ENCODE data around the gene CCDC57. TPM values are rescaled to one million over a fixed set of nuclear protein-coding genes. Genes with fewer than 3 reads are reported as not detected.

Gene CCDC57
- total and polyA plus RNA-seq, 2 experiments from 2014 or later: 15.7 to 29.8 TPM

- Histone ChIP-seq H3K4me3 (peak overlapping the region; percentile 90), H3K27me3 (no peaks in the 10 kb centered on the region), H3K27ac (no peak overlapping the region), H3K4me1 (ENCODE audit: insufficient read depth) (peaks cover 17% of the 10 kb centered on the region), H3K4me2 (peak overlapping the region; percentile 99), H2AFZ (no peak overlapping the region), H3K9me2 (replicated peaks; ENCODE audit: insufficient read depth) (no peaks in the 10 kb centered on the region), H4K20me1 (ENCODE audit: insufficient read depth, poor library complexity, severe bottlenecking) (peaks cover 3% of the 10 kb centered on the region), H3K36me3 (replicated peaks; ENCODE audit: insufficient read depth, low read depth) (no peaks in the 10 kb centered on the region), H3K9me3 (ENCODE audit: low read depth) (no peaks in the 10 kb centered on the region), H3K79me2 (peaks cover 28% of the 10 kb centered on the region)
- DNase-seq (ENCODE audit: low spot score): no peak
- TF ChIP-seq EZH2phosphoT487 (IDR thresholded peaks at IDR 0.05; ENCODE audit: low read depth, severe bottlenecking, unreplicated experiment) (no peak), EZH2 (IDR thresholded peaks at IDR 0.05; ENCODE audit: borderline replicate concordance) (no peak)
- TF ChIP-seq, protein P1, sequence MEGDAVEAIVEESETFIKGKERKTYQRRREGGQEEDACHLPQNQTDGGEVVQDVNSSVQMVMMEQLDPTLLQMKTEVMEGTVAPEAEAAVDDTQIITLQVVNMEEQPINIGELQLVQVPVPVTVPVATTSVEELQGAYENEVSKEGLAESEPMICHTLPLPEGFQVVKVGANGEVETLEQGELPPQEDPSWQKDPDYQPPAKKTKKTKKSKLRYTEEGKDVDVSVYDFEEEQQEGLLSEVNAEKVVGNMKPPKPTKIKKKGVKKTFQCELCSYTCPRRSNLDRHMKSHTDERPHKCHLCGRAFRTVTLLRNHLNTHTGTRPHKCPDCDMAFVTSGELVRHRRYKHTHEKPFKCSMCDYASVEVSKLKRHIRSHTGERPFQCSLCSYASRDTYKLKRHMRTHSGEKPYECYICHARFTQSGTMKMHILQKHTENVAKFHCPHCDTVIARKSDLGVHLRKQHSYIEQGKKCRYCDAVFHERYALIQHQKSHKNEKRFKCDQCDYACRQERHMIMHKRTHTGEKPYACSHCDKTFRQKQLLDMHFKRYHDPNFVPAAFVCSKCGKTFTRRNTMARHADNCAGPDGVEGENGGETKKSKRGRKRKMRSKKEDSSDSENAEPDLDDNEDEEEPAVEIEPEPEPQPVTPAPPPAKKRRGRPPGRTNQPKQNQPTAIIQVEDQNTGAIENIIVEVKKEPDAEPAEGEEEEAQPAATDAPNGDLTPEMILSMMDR (IDR thresholded peaks at IDR 0.05; ENCODE audit: poor library complexity): no peak
- 38% methylated on average over 18 of the region's 19 CpGs for WGBS (ENCODE audit: low lambda C conversion rate, missing lambda C conversion rate)
Measured at GRCh38 chr17:82052638-82053059, 160.0 kb downstream of the CCDC57 start.

DNA sequence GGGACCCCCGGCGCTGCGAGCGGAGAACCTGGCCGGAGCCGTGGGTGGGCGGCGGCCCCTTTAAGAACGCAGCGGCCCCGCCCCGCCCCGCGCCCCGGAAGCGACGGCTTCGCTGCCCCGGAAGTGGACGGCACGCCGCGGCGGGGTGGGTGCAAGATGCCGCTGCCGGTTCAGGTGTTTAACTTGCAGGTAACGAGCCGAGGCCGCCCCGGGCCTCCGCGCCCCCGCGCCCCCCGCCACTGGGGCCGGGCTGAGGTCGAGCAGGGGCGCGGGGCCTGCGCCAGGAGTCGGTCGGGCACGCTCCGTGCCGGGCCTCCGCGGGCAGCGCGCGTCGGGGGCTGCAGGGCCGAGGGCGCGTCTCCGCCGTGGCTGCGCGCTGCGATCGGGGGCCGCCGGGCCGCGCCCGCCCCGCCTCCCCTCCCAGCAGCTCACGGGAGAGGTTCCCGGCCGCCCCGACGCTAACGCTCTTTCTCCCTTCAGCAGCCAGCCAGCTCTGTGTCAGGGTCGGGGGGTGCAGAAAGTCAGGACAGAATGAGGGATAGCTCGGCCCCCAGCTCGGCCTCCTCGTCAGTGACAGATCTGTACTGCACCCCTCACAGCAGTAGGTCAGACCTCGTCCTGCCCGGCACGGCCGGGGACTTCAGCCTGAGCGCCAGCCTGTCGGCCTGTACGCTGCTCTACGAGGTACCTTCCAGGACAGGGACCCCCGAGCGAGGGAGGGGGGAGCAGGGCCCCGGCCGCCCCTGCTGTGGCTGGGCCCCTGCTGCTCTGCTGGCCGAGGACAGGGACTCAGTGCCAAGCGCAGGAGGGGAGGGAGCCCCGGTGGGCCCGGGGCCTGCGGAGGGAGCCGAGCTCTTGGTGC, 160.6 kb downstream of the CCDC57 start, which contains the start of the genes GPS1 and RFNG:
Gene GPS1 (plus strand): TSS at position 123 of the 862 bp plus-strand sequence. CDS start 34 bp downstream, at position 157.
Gene RFNG (minus strand): TSS at position 36 of the 862 bp plus-strand sequence. CDS start 45 bp downstream, outside the sequence.
- no peaks in the 10 kb centered on the region for H3K36me3 ChIP-seq (replicated peaks; ENCODE audit: insufficient read depth, low read depth)
- H3K9me2 ChIP-seq (replicated peaks; ENCODE audit: insufficient read depth): no peaks in the 10 kb centered on the region
- H3K27me3 ChIP-seq: no peaks in the 10 kb centered on the region
- H3K27ac ChIP-seq: peak within 1 kb of the TSS; percentile 67
- peaks cover 17% of the 10 kb centered on the region for H3K4me1 ChIP-seq (ENCODE audit: insufficient read depth)
- H4K20me1 ChIP-seq (ENCODE audit: insufficient read depth, poor library complexity, severe bottlenecking): peaks cover 3% of the 10 kb centered on the region
- WGBS (ENCODE audit: low lambda C conversion rate, missing lambda C conversion rate): 3% methylated on average over 34 of the region's 94 CpGs
- peak; percentile 90 for DNase-seq (ENCODE audit: low spot score)
- peak within 1 kb of the TSS; percentile 90 for H3K4me3 ChIP-seq
- H2AFZ ChIP-seq: peak within 1 kb of the TSS; percentile 45
- H3K4me2 ChIP-seq: peak within 1 kb of the TSS; percentile 99
- peaks cover 28% of the 10 kb centered on the region for H3K79me2 ChIP-seq
- no peaks in the 10 kb centered on the region for H3K9me3 ChIP-seq (ENCODE audit: low read depth)
- TF ChIP-seq EZH2phosphoT487 (IDR thresholded peaks at IDR 0.05; ENCODE audit: low read depth, severe bottlenecking, unreplicated experiment): no peak
- TF ChIP-seq EZH2 (IDR thresholded peaks at IDR 0.05; ENCODE audit: borderline replicate concordance): no peak

Small RNA genes lying within 50 kb of the gene (microRNA-seq; reads per million reads assigned to microRNA genes)
- 2.7 reads per million for gene MIR6787

Other genes starting within 250 kb of the CCDC57 start
- gene ASPSCR1, start 235.2 kb downstream of the CCDC57 start, total RNA-seq: 27.5 and 28.4 TPM in 2 replicates
- 45.9 and 56.8 TPM in 2 replicates for gene ASPSCR1, start 235.2 kb downstream of the CCDC57 start, polyA plus RNA-seq
- gene CENPX, start 190.0 kb downstream of the CCDC57 start, total RNA-seq: 58.2 and 64.5 TPM in 2 replicates
- gene CENPX, start 190.0 kb downstream of the CCDC57 start, polyA plus RNA-seq: 83.2 and 84.3 TPM in 2 replicates
- 12.8 and 15.5 TPM in 2 replicates for gene LRRC45, start 189.5 kb downstream of the CCDC57 start, total RNA-seq
- 14.7 and 17.2 TPM in 2 replicates for gene LRRC45, start 189.5 kb downstream of the CCDC57 start, polyA plus RNA-seq
- 11.8 and 13.7 TPM in 2 replicates for gene RAC3, start 181.2 kb downstream of the CCDC57 start, total RNA-seq
- gene RAC3, start 181.2 kb downstream of the CCDC57 start, polyA plus RNA-seq: 5.2 and 5.5 TPM in 2 replicates
- 118 and 125 TPM in 2 replicates for gene DCXR, start 175.1 kb downstream of the CCDC57 start, total RNA-seq
- 185 and 207 TPM in 2 replicates for gene DCXR, start 175.1 kb downstream of the CCDC57 start, polyA plus RNA-seq
- 39.6 and 43.2 TPM in 2 replicates for gene RFNG, start 161.0 kb downstream of the CCDC57 start, total RNA-seq
- gene RFNG, start 161.0 kb downstream of the CCDC57 start, polyA plus RNA-seq: 109 and 118 TPM in 2 replicates
- gene GPS1, start 160.9 kb downstream of the CCDC57 start, total RNA-seq: 101 and 124 TPM in 2 replicates
- 160 and 167 TPM in 2 replicates for gene GPS1, start 160.9 kb downstream of the CCDC57 start, polyA plus RNA-seq
- gene DUS1L, start 147.0 kb downstream of the CCDC57 start, total RNA-seq: 71.5 and 71.9 TPM in 2 replicates
- 160 and 202 TPM in 2 replicates for gene DUS1L, start 147.0 kb downstream of the CCDC57 start, polyA plus RNA-seq
- gene FASN, start 114.6 kb downstream of the CCDC57 start, total RNA-seq: 67.2 and 118 TPM in 2 replicates
- 71.5 and 77.6 TPM in 2 replicates for gene FASN, start 114.6 kb downstream of the CCDC57 start, polyA plus RNA-seq
- gene SLC16A3, start 16.2 kb upstream of the CCDC57 start, total RNA-seq: 240 and 290 TPM in 2 replicates
- gene SLC16A3, start 16.2 kb upstream of the CCDC57 start, polyA plus RNA-seq: 114 and 125 TPM in 2 replicates
- 55.7 and 72.5 TPM in 2 replicates for gene CSNK1D, start 60.9 kb upstream of the CCDC57 start, total RNA-seq
- gene CSNK1D, start 60.9 kb upstream of the CCDC57 start, polyA plus RNA-seq: 152 and 193 TPM in 2 replicates
- gene CD7, start 104.8 kb upstream of the CCDC57 start, total RNA-seq: 0.64 and 1.8 TPM in 2 replicates
- gene CD7, start 104.8 kb upstream of the CCDC57 start, polyA plus RNA-seq: 7.0 and 7.8 TPM in 2 replicates
- gene SECTM1, start 120.9 kb upstream of the CCDC57 start, total RNA-seq: 9.3 and 9.7 TPM in 2 replicates
- gene SECTM1, start 120.9 kb upstream of the CCDC57 start, polyA plus RNA-seq: 9.9 and 15.0 TPM in 2 replicates
- gene TEX19, start 146.4 kb upstream of the CCDC57 start, total RNA-seq: not detected in 2 replicates
- not detected in 2 replicates for gene TEX19, start 146.4 kb upstream of the CCDC57 start, polyA plus RNA-seq
- gene UTS2R, start 158.9 kb upstream of the CCDC57 start, total RNA-seq: 0.10 TPM in 1 of 2 replicates, not detected in the other
- not detected in 2 replicates for gene UTS2R, start 158.9 kb upstream of the CCDC57 start, polyA plus RNA-seq
- gene HEXD, start 205.5 kb upstream of the CCDC57 start, total RNA-seq: 27.7 and 32.6 TPM in 2 replicates
- gene HEXD, start 205.5 kb upstream of the CCDC57 start, polyA plus RNA-seq: 46.0 and 58.0 TPM in 2 replicates
- gene OGFOD3, start 205.7 kb upstream of the CCDC57 start, total RNA-seq: 30.5 and 33.4 TPM in 2 replicates
- 25.4 and 25.7 TPM in 2 replicates for gene OGFOD3, start 205.7 kb upstream of the CCDC57 start, polyA plus RNA-seq
- gene CYBC1, start 237.9 kb upstream of the CCDC57 start, total RNA-seq: 61.9 and 64.6 TPM in 2 replicates
- 76.6 and 81.6 TPM in 2 replicates for gene CYBC1, start 237.9 kb upstream of the CCDC57 start, polyA plus RNA-seq
- 43.9 and 54.9 TPM in 2 replicates for gene NARF, start 245.9 kb upstream of the CCDC57 start, total RNA-seq
- 91.8 and 96.2 TPM in 2 replicates for gene NARF, start 245.9 kb upstream of the CCDC57 start, polyA plus RNA-seq

Data from hepatocyte (in vitro differentiated cells).